Amniotic stem cell (primary cell): Measurements from ENCODE around the gene PPM1G.
"Not testable (repeated sequence)": the region's sequence is repeated elsewhere in the genome, so short reads cannot be mapped to it uniquely, and the experiment has no call there.

Experiments used
- DNase-seq: peaks from one replicate; lab custom pipeline; 2025; lab: John Stamatoyannopoulos, UW

The PPM1G gene

DNA sequence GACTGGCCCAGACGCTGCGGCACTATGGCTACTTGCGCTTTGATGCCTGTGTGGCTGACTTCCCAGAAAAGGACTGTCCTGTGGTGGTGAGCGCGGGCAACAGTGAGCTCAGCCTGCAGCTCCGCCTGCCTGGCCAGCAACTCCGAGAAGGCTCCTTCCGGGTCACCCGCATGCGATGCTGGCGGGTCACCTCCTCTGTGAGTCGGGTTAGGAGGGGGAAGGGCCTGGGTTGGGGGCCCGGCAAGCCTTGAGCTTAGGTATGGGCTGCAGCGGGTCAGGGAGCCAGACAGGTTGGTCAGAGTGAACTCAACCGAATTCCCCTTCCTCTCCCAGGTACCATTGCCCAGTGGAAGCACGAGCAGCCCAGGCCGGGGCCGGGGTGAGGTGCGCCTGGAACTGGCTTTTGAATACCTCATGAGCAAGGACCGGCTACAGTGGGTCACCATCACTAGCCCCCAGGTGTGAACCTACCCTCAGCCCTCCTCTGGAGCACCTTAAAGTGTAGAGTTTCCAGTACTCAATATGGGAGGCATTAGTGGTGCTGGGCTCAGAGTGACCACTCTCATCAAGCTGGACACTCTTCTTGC, 33.8 kb downstream of the PPM1G start:
- no peak for DNase-seq

DNA sequence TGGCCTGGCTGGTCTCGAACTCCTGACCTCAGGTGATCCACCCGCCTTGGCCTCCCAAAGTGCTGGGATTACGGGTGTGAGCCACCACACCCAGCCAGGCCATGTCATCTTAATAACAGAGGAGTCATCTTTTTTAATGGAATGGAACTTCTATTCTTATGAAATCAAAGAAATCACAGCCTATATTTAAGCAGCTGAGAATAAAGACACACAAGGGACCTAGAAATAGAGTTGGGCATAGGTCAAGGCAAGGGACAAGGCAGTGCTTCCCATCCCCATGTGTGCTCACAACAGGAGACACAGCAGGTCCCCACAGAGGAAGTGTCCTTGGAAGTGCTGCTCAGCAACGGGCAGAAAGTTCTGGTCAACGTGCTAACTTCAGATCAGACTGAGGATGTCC, 35.8 kb downstream of the PPM1G start:
- no peak for DNase-seq

DNA sequence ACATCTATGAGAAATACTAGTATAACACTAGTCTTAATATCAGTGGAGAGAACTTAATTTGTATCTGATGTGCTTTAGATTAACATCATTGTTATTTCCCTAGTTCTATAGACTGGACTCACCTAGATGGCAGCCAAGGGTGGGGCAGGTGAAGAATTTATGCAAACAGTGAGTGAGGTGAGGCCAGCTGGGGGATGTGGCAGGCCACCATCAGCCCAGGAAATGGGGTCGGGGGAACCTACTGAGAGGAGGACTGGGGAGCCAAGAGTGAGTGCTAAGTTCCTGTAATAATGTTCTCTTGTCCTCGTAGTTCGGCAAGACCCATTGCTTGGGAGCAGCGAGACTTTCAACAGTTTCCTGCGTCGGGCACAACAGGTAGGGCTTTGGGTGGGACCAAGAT, 36.5 kb downstream of the PPM1G start:
- no peak for DNase-seq

DNA sequence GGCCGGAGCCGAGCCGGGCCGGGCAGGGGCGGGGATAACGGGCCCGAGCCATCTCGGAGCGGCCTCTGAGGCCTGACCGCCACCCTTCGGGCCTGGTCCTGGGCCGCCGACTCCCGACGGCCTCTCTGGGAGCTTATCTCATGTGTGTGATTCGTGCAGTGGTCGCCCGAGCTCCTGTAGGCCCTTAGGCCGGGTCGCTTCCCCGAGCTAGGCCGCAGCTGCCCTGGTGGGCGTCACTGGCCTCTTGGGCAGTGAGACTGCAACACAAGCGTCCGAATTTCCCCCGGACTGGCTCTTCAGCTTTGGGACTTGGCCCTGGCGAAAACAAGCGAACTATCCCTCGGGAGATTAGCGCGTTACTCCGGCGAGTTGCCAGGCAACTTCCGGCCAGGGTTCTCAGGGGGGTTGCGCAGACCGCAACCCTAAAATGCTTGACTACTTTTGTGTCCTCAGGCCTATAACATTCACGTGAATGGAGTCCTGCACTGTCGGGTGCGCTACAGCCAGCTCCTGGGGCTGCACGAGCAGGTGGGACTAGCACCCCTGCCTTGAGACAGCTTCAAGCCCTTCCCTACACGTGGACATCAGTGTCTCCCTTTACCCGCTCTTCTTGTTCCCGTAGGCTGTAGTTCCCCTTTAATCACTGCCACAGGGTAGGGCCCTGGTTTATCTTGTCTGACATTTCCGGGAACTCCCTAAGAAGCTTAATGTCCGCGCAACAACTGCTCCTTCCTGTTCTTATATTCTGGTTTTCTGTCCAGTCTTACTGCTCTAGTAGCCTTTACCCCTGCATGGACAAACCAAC, 38.4 kb downstream of the PPM1G start:
- DNase-seq = no peak

DNA sequence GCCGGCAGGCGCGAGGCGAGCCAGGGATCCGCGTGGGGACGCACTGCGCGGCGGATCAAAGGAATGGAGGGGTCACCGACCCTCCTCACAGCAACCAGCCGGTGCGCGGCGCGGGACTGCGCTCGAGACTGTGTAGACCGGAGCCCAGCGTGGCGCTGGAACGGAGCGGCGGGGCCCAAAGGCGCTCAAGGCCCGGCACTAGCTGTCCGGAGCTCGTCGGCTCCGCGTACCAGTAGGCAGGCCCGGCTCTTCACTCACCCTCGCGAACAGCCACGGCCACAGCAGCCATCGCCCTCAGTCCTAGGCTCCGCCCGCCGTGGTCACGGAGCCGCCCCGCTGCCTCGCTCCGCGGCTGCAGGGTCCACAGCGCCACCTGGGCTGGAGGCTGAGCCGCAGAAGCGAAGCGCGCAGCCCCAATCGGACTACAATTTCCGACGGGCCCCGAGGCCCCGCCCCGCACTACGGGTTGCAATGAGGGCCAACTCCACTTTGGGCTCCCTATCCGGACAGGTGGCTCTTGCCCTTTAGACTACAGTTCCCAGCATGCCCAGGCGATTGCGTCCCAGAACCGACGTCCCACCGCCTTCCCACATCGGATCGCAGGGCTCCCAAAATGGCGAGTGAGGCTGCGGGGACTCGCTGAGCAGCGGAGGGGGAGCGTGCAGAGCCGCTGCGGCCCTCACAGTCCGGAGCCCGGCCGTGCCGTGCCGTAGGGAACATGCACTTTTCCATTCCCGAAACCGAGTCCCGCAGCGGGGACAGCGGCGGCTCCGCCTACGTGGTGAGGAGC, 39.2 kb downstream of the PPM1G start, which contains the start of the genes EIF2B4 and SNX17:
TSS of gene EIF2B4 (minus strand) at position 313 of the 790 bp plus-strand sequence. CDS start at position 289, 24 bp downstream.
TSS of gene SNX17 (plus strand) at position 591 of the 790 bp plus-strand sequence. CDS start at position 719, 128 bp downstream.
- DNase-seq = peak; percentile 98

DNA sequence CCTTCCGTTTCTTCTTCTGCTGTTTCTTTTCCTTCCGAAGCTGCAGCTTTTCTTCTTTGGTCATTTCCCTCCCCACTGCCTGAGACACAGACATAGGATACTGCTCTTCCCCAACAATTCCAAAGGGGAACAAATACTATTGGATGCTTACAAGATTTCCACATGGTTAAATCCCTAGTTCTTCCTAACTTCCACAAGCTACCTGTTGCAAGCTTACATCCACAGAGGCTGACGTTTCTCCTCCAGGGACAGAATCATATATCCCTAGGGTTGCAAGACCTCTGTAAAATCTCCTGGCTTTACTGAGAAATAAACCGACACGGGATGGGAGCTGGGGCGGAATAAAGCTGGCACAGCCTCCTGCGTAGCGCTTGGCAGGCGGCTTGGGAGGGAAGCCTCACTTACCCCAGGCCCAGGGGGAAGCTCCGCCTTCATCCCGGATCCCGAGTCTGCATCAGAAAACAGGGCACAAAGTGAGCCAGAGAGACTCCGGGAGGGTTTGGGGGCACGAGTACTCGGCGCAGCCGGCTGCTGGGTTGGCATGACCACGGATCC, 39.8 kb downstream of the PPM1G start:
- peak; percentile 25 for DNase-seq

DNA sequence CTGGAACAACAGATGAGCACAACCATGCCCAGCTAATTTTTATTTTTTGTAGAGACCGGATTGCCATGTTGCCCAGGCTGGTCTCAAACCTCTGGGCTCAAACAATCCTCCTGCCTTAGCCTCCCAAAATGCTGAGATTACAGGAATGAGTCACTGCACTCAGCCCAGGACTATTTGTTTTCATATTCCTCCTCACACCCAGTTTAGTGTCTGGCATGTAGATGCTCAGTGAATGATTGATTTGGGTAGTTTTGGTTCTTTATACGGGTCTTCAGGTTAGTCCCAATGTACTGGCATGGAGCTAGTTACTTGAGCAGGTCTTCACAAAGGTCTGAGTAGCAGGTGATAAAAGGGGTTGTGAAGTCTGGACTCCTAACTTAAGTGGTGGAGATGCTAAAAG, 45.5 kb downstream of the PPM1G start:
- no peak for DNase-seq

DNA sequence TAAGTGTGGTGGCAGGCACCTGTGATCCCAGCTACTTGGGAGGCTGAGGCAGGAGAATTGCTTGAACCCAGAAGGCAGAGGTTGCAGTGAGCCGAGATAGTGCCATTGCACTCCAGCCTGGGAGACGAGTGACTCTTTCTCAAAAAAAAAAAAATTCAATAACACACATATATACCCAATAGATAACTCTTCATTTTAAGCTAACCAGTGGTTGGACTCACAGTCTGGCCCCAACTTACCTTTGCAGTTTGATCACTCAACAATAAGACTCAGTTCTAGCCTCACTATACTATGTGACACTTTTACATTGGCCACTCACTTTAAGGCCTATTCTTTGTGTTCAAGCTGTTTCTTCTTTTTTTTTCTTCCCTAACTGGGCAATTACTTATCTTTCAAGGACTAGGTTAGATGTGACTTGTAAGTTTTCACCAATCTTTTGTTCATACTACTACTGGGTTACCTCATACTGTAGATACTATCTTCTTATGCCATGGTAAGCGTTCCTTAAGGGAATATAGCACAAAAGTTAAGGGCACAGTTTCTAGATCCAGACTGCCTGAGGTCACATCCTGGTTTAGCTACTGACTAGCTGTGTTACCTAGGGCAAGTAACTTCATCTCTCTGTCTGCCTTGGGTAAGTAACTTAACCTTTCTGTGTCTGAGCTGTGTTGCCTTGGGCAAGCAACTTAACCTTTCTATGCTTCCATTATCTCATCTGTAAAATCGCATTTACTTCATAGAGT, 46.5 kb downstream of the PPM1G start:
- DNase-seq = no peak

DNA sequence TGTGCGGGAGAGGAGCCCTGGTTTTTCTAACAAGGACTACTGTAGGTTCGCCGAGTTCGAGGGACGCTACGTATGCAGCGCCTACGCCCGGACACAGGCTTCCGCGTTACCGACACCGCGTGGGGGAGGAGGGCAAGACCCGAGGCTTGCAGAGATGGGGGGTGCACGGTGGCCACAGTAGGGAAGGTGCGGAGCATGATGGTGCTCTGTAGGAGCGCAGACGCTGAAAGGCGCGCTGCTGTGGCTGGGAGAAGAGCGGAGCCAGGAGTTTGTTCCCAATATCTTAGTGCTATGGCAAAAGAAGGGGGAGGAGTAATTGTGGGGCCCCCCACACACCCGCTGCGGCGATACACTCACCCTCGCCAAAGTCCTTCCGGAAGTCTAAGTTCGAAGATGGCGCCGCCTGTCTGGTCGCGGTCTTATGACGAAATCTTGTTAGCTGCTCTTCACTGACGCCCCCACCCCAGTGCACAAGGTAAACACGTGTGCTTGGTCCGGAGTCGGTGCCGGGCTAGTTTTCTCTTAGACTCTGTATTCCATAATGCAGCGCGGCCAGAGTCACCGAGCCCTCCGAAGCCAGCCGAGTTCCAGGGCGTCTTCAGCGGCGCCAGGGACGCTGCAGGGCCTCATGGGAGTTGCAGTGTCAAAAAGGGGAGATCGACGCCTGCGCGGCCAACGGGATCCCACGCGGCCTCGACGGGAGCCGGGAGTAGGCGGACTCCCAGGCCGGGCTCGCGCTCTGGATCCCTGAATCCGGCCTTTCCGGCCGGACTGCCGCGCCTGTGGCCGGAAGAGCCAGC, 52.8 kb downstream of the PPM1G start, which contains the start of gene GTF3C2:
TSS of gene GTF3C2 (minus strand) at position 383 of the 800 bp plus-strand sequence. CDS start 13,210 bp downstream, outside the sequence.
- peak; percentile 97 for DNase-seq

DNA sequence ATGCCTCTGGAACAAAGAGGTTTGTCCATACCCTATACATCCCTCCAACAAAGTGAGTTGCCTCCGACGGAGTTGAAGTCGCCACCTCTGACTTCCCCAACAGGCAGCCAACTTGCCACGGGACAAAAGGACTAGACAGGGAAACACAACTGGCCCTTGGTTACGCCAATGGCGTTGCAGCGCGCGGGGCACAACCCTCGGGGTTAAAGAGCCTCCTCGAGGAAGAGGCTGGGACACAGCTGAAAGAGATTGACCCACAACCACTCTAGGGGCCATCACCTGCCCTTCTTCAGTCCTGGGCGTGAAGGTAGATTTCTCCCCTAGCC, 53.4 kb downstream of the PPM1G start:
- peak; percentile 18 for DNase-seq

DNA sequence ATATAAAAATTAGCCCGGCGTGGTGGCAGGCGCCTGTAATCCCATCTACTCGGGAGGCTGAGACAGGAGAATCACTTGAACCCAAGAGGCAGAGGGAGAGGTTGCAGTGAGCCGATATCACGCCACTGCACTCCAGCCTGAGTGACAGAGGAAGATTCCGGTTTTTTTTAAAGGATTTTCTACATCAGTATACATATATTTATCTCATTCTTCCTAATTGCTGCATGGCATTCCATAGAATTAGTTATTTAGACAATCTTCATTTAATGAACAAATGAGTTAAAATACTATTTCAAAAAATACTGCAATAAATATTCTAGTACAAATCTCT, 54.8 kb downstream of the PPM1G start:
- no peak for DNase-seq

DNA sequence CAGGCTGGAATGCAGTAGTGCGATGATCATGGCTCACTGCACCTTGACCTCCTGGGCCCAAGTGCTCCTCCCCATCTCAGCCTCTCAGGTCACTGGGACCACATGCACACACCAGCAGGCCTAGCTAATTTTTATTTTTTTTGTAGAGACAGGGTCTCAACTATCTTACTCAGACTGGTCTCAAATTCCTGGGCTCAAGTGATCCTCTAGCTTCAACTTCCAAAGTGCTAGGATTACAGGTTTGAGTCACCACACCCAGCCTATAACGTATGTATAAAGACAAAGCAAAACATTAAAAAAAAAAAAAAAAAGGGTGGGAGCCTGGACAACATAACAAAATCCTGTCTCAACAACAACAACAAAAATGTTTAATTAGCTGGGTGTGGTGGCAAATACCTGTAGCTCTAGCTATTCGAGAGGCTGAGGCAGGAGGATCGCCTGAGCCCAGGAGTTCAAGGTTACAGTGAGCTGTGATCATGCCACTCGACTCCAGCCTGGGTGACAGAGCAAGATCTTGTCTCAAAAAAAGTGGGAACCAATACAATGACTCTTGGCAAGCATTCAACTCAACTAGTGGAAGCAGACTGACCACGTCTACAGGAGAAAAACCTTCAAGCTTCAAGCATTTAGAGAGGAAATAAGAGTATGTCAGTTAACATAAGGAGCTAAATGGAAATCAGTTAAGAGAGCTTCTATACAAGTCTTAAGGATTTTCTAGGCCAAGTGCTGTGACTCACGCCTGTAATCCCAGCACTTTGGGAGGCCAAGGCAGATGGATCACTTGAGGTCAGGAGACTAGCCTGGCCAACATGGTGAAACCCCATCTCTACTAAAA, 55.4 kb downstream of the PPM1G start:
- DNase-seq = no peak

DNA sequence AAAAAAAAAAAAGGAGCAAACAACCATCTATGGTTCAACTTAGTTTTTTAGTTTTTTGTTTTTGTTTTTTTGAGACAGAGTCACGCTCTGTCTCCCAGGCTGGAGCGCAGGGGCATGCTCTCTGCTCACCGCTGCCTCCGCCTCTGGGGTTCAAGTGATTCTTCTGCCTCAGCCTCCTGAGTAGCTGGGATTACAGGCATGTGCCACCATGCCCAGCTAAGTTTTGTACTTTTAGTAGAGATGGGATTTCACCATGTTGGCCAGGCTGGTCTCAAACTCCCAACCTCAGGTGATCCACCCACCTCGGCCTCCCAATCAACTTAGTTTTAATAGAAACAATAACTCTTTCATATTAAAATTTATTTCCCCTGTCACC, 56.0 kb downstream of the PPM1G start:
- not testable (repeated sequence) for DNase-seq

DNA sequence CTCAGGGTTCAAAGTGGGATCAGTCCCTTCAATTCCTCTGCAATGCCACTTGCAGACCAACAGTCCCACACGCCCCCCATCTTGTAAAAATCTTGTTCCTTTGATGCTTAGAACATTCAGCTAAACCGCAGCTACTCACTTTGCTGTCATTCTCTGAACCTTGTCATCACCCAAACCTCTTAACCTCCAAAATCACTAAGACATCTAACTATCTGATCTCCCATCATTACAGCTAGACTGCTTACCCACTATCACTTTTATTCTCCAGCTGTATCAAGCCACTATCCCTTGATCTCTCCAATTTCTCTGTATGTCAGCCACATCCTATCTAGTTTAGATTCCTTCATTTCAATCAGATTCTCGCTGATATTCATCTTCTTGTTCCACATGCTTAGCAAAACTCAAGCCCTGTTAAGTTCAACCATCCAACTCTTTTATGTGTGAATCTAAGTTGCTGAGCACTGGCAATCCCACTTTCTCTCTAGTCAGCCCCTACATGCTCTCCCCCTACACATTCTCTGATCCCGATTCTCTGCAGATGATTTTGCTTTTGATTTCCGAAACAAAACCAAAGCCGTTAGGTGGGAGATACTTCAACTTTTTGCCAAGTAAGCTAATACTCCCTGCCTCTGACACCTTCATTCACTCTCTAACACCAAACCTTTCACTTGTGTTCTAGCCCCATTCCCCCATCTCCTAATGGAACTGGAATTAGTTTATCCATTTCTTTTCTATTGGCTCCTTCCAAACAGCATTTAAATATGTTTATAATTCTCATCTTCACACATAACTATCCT, 57.4 kb downstream of the PPM1G start:
- DNase-seq = no peak

DNA sequence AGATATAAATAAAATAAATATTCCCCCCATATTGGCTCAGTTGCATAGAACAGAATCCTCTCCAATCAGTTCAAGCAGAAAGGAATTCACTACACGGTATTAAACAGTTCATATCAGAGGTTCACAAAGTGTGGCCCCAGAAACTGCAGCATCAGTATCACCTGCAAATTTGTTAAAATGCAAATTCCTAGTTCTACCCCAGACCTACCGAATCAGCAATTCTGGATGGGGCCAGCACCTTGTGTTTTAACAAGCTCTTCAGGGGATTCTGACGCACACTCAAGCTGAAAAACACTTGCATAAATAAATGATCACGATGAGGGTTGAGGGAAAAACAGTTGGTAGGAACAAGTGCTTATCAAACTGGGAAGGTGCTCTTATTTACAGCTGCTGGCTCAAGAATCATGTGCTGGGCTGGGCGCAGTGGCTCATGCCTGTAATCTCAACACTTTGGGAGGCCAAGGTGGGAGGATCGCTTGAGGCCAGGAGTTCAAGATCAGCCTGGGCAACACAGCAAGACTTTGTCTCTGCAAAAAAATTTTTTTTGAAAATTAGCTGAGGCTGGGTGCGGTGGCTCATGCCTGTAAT, 59.2 kb downstream of the PPM1G start:
- no peak for DNase-seq

DNA sequence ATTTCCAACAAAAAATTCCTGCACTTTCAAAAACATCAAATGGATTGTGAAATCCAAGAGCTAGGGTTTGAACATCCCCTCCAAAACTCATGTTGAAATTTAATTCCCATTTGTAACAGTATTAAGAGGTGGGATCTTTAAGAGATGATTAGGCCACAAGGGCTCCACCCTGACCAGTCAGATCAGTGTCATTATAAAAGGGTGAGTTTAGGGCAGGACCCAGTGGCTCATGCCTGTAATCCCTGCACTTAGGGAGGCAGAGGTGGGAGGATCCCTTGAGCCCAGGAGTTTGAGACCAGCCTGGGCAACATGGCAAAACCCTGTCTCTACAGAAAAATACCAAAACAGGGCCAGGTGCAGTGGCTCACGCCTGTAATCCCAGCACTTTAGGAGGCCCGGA, 61.8 kb downstream of the PPM1G start:
- no peak for DNase-seq

DNA sequence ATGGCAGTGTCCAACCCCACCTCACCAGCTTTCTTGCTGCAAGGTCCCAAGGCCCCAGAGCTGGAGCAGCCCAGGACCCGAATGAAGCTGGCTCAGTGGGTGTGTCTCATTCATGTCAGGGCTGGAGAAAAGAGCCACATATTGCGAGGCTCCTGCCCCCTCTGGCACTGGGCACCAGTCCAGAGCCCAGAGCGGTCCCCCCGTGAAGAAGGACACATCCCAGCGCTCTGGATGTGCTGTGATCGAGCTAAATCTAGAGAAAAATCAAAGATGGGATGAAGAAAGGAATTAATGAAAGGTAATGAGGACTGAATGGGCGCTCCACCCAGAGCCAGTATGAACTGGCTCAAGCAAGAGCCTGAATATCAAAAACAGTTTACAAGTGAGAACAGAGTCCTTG, 73.2 kb downstream of the PPM1G start:
- no peak for DNase-seq

DNA sequence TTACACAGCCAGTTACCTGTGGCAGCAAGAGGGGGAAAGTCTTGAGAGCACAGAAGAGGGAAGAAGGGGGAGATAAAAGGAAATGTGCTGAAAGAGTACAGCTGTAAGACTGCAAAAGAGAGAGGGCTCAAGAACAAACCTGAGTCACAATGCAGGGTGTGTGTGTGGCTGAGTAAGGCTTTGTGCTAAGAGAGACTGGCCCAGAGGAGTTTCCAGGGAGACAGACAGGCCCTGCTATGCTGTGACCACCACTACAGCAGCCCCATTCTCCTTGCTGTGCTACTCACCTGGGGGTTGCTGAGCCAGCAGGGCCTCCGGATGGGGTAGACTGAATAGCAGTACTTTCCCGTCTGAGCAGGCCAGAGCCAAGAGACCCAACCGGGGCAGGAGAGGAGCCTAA, 74.1 kb downstream of the PPM1G start:
- DNase-seq = no peak
